Thoracic aorta (tissue), 2 donors: Measurements from ENCODE around the gene EDIL3. TPM values are rescaled to one million over a fixed set of nuclear protein-coding genes. Genes with fewer than 3 reads are reported as not detected.

Experiments
- ATAC-seq: fragments of 150-250 bp; one replicate; pipeline ENCODE4 v1.8.0; 2017; ENCODE audit warnings: low read depth; ENCODE audit not compliant: insufficient number of reproducible peaks, low FRiP score
- DNase-seq: peaks from one replicate; pipeline ENCODE4 v3.0.0-alpha.2; 2020; ENCODE audit warnings: low spot score
- H3K27ac ChIP-seq, 2 donors: fragments of 200-600 bp; sonication (generic); 1 replicate in 1 of 2; 2 replicates in 1 of 2; pipeline ENCODE4 v1.5.1; 2016; ENCODE audit warnings: mild to moderate bottlenecking in 2 of 2, moderate library complexity in 2 of 2
- H3K27me3 ChIP-seq: fragments of 200-600 bp; sonication (generic); replicated peaks from 2 replicates; pipeline ENCODE4 v1.6.0; 2016; ENCODE audit warnings: mild to moderate bottlenecking; ENCODE audit not compliant: insufficient read depth
- H3K36me3 ChIP-seq: fragments of 200-600 bp; sonication (generic); one replicate; pipeline ENCODE4 v1.5.1; 2016
- H3K4me1 ChIP-seq, 2 donors: fragments of 200-600 bp; sonication (generic); 1 replicate in 1 of 2; 2 replicates in 1 of 2; pipeline versions ENCODE4 v1.5.1 to v1.6.0; 2016; ENCODE audit warnings: low read depth in 2 of 2, mild to moderate bottlenecking in 1 of 2; ENCODE audit not compliant: control insufficient read depth in 1 of 2
- H3K4me3 ChIP-seq: fragments of 200-600 bp; sonication (generic); 2 replicates; pipeline ENCODE4 v1.5.1; 2016; ENCODE audit warnings: mild to moderate bottlenecking
- H3K9me3 ChIP-seq: fragments of 200-600 bp; sonication (generic); 2 replicates; pipeline ENCODE4 v1.5.1; 2016
- total RNA-seq, 2 donors: library from RNA; depleted of rRNA; stranded (reverse); fragments of >200 nt; gene quantifications; one replicate each; pipeline versions ENCODE4 v1.1.0 to v1.2.3, GENCODE V29; 2016
- TF ChIP-seq, protein P1 (sequence below): fragments of 200-600 bp; sonication (generic); IDR thresholded peaks from one replicate; pipeline ENCODE4 v1.5.1; 2019; ENCODE audit warnings: antibody characterized with exemption

The EDIL3 gene
- total RNA-seq, 2 donors from 2014 or later = 157 to 170 TPM

DNA sequence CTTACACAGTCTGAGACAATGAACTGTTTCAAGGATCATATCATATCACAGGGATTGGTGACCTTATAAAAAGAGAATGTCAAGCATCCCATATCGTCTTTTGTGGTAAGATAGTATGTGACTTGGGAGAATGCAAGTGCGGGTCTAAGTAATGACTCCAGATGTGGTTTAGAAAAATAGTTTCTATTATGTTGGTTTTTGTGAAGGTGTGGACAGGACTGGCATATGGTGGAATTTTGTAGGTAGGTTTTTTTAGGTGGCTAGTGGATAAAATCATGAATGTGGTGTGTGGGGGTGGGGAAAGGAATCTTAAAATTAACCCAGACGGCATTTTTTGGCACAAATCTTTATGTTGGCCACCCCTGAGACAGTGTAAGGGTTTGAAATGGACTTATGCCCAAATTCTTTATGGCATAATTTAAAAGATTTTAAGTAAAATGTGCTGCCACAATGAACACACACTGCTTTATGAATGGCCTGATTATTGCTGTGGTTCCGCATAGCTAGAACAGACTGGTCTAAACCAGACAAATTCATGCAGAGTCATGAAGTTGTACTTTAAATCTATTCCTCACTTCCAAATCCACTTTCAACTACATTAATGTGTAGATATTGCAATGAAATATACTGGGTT lies 459.2 kb downstream of the EDIL3 start:
- Histone ChIP-seq H3K27ac (no peak overlapping the region), H3K27me3 (no peaks in the 10 kb centered on the region), H3K9me3 (no peaks in the 10 kb centered on the region), H3K36me3 (no peaks in the 10 kb centered on the region), H3K4me1 (no peaks in the 10 kb centered on the region), H3K4me3 (no peak overlapping the region)
- DNase-seq (no peak), ATAC-seq (no peak)
- TF ChIP-seq, protein P1, sequence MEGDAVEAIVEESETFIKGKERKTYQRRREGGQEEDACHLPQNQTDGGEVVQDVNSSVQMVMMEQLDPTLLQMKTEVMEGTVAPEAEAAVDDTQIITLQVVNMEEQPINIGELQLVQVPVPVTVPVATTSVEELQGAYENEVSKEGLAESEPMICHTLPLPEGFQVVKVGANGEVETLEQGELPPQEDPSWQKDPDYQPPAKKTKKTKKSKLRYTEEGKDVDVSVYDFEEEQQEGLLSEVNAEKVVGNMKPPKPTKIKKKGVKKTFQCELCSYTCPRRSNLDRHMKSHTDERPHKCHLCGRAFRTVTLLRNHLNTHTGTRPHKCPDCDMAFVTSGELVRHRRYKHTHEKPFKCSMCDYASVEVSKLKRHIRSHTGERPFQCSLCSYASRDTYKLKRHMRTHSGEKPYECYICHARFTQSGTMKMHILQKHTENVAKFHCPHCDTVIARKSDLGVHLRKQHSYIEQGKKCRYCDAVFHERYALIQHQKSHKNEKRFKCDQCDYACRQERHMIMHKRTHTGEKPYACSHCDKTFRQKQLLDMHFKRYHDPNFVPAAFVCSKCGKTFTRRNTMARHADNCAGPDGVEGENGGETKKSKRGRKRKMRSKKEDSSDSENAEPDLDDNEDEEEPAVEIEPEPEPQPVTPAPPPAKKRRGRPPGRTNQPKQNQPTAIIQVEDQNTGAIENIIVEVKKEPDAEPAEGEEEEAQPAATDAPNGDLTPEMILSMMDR = no peak

DNA sequence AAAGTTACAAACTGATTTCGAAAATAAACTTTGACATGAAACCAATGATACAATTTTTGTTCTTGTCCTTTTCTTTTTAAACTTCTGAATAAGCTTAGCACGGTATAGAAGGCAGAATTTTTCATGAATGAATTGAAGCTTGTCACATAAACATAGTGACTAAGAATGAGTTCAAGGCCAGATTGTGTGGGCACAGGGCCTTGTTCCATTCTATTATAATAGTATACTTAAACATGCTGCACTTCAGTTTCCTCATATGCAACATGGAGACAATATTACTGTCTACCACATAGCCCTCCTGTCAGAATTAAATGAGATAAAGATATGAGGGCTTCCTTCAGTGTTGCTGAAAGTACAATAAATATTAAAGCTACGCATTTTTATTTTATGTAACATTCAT lies 459.8 kb downstream of the EDIL3 start:
- TF ChIP-seq, protein P1 = no peak
- no peaks in the 10 kb centered on the region for H3K9me3 ChIP-seq
- no peaks in the 10 kb centered on the region for H3K36me3 ChIP-seq
- ATAC-seq = no peak
- no peaks in the 10 kb centered on the region for H3K4me1 ChIP-seq
- DNase-seq = no peak
- H3K27me3 ChIP-seq = no peaks in the 10 kb centered on the region
- no peak overlapping the region for H3K4me3 ChIP-seq
- no peak overlapping the region for H3K27ac ChIP-seq

DNA sequence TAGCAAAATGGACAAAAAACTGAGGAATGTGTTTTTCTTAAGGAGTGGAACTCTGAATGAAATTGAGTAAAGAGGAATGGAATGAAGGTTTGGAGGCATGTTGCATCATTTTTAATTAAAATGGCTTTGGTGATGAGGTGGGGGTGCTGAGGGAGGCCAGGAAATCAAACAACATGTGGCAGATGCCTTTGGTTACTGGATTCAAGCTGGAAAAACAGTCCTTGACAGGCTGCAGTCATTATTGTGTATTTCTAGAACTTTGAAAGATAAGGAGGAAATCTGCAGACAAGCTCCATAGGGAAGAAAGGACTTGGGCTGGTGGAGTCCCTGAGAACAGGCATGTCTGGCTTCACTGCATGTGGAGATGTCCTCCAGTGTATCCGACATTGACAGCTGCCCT lies 460.5 kb downstream of the EDIL3 start:
- no peaks in the 10 kb centered on the region for H3K4me1 ChIP-seq
- no peaks in the 10 kb centered on the region for H3K27me3 ChIP-seq
- H3K36me3 ChIP-seq = no peaks in the 10 kb centered on the region
- H3K4me3 ChIP-seq = no peak overlapping the region
- ATAC-seq = no peak
- no peak overlapping the region for H3K27ac ChIP-seq
- H3K9me3 ChIP-seq = no peaks in the 10 kb centered on the region
- TF ChIP-seq, protein P1 = no peak
- no peak for DNase-seq

DNA sequence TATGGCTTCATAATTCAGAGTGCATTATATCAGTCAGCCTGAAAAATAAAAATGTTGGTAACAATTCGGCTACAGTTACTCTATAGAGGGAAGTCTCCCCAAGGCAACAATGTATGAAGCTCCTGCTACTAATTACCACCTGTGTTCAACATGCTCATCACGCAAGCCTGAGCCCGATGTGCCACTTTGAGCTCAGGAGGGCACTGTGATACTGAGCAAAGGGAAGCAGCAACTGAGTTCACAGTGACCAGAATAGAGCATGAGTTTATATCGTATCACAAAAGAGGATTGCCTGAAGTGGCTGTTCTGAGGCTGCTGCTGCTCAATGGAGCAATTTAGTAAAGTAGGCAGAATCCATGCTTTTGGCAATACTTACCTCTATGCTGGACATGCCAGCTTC lies 462.0 kb downstream of the EDIL3 start:
- no peak overlapping the region for H3K27ac ChIP-seq
- H3K4me1 ChIP-seq = no peaks in the 10 kb centered on the region
- TF ChIP-seq, protein P1 = no peak
- H3K9me3 ChIP-seq = no peaks in the 10 kb centered on the region
- no peak for ATAC-seq
- H3K36me3 ChIP-seq = no peaks in the 10 kb centered on the region
- H3K27me3 ChIP-seq = no peaks in the 10 kb centered on the region
- DNase-seq = no peak
- H3K4me3 ChIP-seq = no peak overlapping the region

DNA sequence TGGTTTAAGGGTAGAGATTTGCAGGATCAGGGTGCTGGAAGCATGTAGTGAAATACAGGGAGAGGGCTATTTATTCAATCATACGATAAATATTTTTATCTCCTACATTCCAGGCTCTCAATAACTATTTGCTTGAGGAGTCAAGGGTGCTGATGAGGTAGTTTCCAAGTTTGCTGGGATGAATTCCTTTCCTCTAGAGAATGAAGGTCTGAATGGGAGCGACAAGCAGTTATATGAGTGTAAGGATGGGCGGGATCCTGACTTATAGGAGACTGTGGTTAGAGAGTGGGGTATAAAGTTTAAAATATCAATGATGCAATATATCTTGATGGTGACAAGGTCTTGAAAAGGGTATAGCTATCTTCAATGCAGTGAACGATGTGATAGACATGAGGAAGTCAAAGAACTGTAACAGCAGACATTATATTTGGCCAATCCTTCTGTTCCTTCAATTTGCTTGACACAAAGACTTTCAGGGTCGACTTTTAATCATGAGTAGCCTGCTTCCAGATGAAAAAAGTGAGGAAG lies 462.9 kb downstream of the EDIL3 start:
- no peaks in the 10 kb centered on the region for H3K4me1 ChIP-seq
- no peak for ATAC-seq
- H3K27ac ChIP-seq = no peak overlapping the region

More for the DNA sequence above, 462.9 kb downstream of the EDIL3 start:
- Histone ChIP-seq H3K36me3 (no peaks in the 10 kb centered on the region), H3K4me3 (no peak overlapping the region), H3K27me3 (no peaks in the 10 kb centered on the region), H3K9me3 (no peaks in the 10 kb centered on the region)
- DNase-seq = no peak
- TF ChIP-seq, protein P1 = no peak
